ENCODE data around the gene RPS6KA5. TPM values are rescaled to one million over a fixed set of nuclear protein-coding genes. Genes with fewer than 3 reads are reported as not detected.

Gene RPS6KA5
- total RNA-seq, 1 donor from 2014 or later, result 16.6 TPM

GRCh38 chr14:90808759-90809529 is 251.5 kb downstream of the RPS6KA5 start:
- Mint-ChIP-seq H3K36me3 (ENCODE audit: low read depth) (no peaks in the 10 kb centered on the region), H3K27ac (no peak overlapping the region), H3K27me3 (ENCODE audit: insufficient read depth) (peaks cover 15% of the 10 kb centered on the region), H3K9me3 (no peaks in the 10 kb centered on the region), H3K4me3 (no peak overlapping the region), H3K4me1 (ENCODE audit: low read depth) (no peaks in the 10 kb centered on the region)
- intact Hi-C loops (cut with micrococcal nuclease), result no loop called here
- no peak for DNase-seq (ENCODE audit: low spot score)

GRCh38 chr14:90807060-90807459 is 253.4 kb downstream of the RPS6KA5 start:
- no peak for DNase-seq (ENCODE audit: low spot score)
- Mint-ChIP-seq H3K9me3 (no peaks in the 10 kb centered on the region), H3K27ac (no peak overlapping the region), H3K4me3 (no peak overlapping the region), H3K36me3 (ENCODE audit: low read depth) (no peaks in the 10 kb centered on the region), H3K27me3 (ENCODE audit: insufficient read depth) (peaks cover 4% of the 10 kb centered on the region), H3K4me1 (ENCODE audit: low read depth) (no peaks in the 10 kb centered on the region)
- intact Hi-C loops (cut with micrococcal nuclease), result no loop called here

DNA sequence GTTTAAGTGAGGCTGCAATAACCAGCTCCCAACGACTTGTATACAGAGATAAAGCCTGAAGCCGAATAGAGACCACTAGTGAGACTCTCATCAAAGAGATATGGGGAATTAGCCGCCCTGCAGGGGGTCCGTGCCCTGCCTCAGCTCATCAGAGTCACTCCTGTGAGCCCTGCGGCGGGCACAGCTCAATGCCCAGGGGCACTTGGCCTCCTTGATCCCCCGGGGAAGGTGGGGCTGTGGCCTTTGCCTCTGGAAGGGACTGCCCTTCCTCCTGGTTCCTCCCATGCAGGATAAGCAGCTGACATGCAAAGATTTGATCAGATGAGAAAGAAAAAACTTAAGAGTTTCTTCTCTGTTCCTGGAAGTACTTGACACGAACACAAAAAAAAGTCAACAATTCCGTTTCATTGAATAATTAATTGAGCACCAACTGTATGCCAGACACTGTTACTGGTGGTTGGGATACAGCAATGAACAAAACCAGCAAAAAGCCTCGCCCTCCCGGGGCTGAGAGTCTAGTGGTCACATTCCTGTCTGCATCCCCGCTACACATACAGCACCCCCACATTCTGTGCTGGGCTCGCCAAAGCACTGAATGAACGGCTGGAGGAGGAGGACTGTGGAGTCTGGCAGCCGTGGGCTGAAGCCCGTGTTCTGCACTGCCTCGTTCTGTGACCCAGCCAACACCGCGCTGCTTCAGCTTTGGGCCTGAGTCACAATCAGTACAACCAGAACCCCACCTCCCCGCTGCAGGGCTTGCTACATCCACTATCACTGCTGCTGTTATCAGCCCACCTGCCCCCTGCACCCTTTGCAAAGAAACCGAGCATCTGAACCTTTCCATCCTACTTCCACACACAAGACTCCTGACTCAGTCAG is 254.5 kb downstream of the RPS6KA5 start:
- H3K36me3 Mint-ChIP-seq (ENCODE audit: low read depth), result no peaks in the 10 kb centered on the region
- intact Hi-C loops (cut with micrococcal nuclease), result no loop called here
- no peak for DNase-seq (ENCODE audit: low spot score)

DNA sequence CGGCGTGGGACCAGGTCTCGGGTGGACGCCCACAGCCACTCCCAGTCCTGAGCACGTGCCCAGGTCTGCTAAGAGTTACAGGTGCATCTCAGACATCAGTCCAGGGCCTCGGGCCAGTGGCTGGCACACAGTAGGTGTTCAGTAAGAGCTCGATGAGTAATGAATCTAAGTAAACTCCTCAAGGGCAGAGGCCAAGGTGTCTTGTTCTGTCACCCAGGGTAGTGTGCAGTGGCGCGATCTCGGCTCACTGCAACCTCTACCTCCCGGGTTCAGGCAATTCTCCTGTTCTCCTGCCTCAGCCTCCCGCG is 255.4 kb downstream of the RPS6KA5 start:
- Mint-ChIP-seq H3K27ac (no peak overlapping the region), H3K9me3 (no peaks in the 10 kb centered on the region), H3K4me1 (ENCODE audit: low read depth) (peaks cover 6% of the 10 kb centered on the region), H3K4me3 (no peak overlapping the region), H3K27me3 (ENCODE audit: insufficient read depth) (peaks cover 4% of the 10 kb centered on the region), H3K36me3 (ENCODE audit: low read depth) (no peaks in the 10 kb centered on the region)
- no peak for DNase-seq (ENCODE audit: low spot score)
- intact Hi-C loops (cut with micrococcal nuclease), result no loop called here

More for the DNA sequence above, 254.5 kb downstream of the RPS6KA5 start:
- peaks cover 6% of the 10 kb centered on the region for H3K4me1 Mint-ChIP-seq (ENCODE audit: low read depth)
- no peak overlapping the region for H3K4me3 Mint-ChIP-seq
- H3K27me3 Mint-ChIP-seq (ENCODE audit: insufficient read depth), result peaks cover 4% of the 10 kb centered on the region
- no peaks in the 10 kb centered on the region for H3K9me3 Mint-ChIP-seq
- no peak overlapping the region for H3K27ac Mint-ChIP-seq

DNA sequence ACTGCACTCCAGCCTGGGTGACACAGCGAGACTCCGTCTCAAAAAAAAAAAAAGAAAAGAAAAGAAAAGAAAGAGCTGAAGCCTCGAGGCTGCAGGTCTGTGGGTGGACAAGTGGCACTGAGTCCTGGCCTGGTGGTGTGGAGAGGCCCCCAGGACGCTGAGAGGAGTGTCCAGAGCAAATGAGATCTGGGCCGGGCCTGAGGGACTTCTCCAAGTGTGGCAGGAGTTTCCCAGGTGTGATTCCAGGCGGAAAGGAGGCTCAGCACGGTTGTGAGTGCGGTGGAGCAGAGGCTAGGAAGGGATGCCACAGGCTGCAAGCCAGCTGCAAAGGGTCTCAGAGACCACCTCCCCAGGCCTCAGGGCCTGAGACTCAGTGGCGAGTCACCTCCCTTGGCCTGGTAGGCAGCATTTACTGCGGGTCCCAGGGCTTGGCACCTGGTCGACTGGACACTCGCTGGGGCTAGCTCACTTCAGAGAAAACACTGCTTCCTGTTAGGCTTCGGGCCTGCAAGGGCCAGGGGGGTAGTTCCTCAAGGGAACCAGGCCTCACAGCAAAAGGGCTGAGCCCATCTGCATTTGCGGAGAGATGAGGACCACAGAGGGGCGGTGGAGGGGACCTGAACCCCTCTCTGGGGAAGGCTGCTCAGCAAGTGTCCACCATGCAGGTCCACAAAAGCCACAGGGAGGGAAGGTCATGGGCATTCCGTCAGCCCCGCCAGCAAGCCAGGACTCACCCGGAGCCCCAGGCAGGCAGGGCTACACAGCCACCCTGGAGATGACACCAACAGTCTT is 256.0 kb downstream of the RPS6KA5 start:
- H3K36me3 Mint-ChIP-seq (ENCODE audit: low read depth), result no peaks in the 10 kb centered on the region
- H3K4me3 Mint-ChIP-seq, result no peak overlapping the region
- intact Hi-C loops (cut with micrococcal nuclease), result no loop called here
- H3K27me3 Mint-ChIP-seq (ENCODE audit: insufficient read depth), result peaks cover 4% of the 10 kb centered on the region
- peaks cover 6% of the 10 kb centered on the region for H3K4me1 Mint-ChIP-seq (ENCODE audit: low read depth)
- DNase-seq (ENCODE audit: low spot score), result no peak
- H3K27ac Mint-ChIP-seq, result no peak overlapping the region
- no peaks in the 10 kb centered on the region for H3K9me3 Mint-ChIP-seq

DNA sequence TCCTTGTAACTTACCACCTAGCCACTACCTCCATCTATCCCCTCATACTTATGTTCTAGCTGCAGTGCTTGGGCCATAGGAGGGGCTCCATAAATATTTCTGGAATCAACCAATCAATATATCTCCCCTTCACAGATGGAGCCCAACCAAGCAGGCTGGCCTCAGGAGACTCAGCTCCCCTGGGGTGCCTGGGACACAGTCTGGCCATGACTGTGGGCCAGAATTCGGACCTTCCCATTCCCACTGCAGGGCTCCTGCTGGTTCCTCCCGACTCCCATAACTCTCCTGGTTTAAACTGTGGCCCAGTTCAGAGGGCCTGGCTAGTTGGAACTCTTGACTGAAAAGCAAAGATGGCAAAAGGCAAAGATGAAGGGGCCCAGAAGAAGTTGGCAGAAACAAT is 257.2 kb downstream of the RPS6KA5 start:
- intact Hi-C loops (cut with micrococcal nuclease), result no loop called here
- H3K36me3 Mint-ChIP-seq (ENCODE audit: low read depth), result no peaks in the 10 kb centered on the region
- peak overlapping the region; percentile 9 for H3K27ac Mint-ChIP-seq
- no peak overlapping the region for H3K4me3 Mint-ChIP-seq
- no peaks in the 10 kb centered on the region for H3K9me3 Mint-ChIP-seq
- H3K27me3 Mint-ChIP-seq (ENCODE audit: insufficient read depth), result peaks cover 4% of the 10 kb centered on the region
- no peak for DNase-seq (ENCODE audit: low spot score)
- H3K4me1 Mint-ChIP-seq (ENCODE audit: low read depth), result peaks cover 6% of the 10 kb centered on the region

DNA sequence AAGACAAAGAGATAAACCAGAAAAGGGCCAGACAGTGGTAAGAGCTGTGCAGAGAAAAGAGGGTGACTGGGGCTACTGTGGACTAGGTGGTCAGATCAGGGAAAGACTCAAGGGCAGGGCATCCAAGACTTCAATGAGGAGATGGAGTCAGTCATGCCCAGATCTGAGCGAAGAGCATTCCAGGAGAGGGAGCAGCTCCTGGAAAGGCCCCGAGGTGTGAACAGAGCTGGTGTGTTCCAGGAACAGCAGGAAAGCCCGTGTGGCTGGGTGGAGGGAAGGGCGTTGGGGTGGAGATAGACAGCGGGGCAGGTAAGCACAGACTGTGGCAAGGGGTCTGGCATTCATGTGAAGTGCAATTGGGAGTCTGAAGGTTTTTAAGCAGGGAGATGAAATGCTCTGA is 261.0 kb downstream of the RPS6KA5 start:
- intact Hi-C loops (cut with micrococcal nuclease), result no loop called here
- H3K36me3 Mint-ChIP-seq (ENCODE audit: low read depth), result no peaks in the 10 kb centered on the region
- no peaks in the 10 kb centered on the region for H3K9me3 Mint-ChIP-seq
- peaks cover 6% of the 10 kb centered on the region for H3K4me1 Mint-ChIP-seq (ENCODE audit: low read depth)
- DNase-seq (ENCODE audit: low spot score), result no peak
- no peak overlapping the region for H3K4me3 Mint-ChIP-seq
- H3K27me3 Mint-ChIP-seq (ENCODE audit: insufficient read depth), result peaks cover 6% of the 10 kb centered on the region
- no peak overlapping the region for H3K27ac Mint-ChIP-seq

- Mint-ChIP-seq H3K36me3 (ENCODE audit: low read depth) (no peaks in the 10 kb centered on the region), H3K9me3 (no peaks in the 10 kb centered on the region), H3K27me3 (ENCODE audit: insufficient read depth) (peaks cover 6% of the 10 kb centered on the region), H3K27ac (no peak overlapping the region), H3K4me3 (no peak overlapping the region), H3K4me1 (ENCODE audit: low read depth) (peaks cover 6% of the 10 kb centered on the region)
- intact Hi-C loops (cut with micrococcal nuclease), result no loop called here
- DNase-seq (ENCODE audit: low spot score), result no peak
These were observed 262.5 kb downstream of the RPS6KA5 start for GRCh38 chr14:90797919-90798318.

Other genes with a start within 250 kb of the RPS6KA5 start
- 3.1 and 4.3 TPM in 2 replicates for gene TTC7B, start 244.2 kb downstream of the RPS6KA5 start, total RNA-seq
- 28.2 and 28.6 TPM in 2 replicates for gene DGLUCY, start 53.4 kb upstream of the RPS6KA5 start, total RNA-seq
- 4.5 and 5.4 TPM in 2 replicates for gene GPR68, start 184.1 kb upstream of the RPS6KA5 start, total RNA-seq

Data from activated T-helper 1 cell treated with anti-CD3 and anti-CD28 coated beads, Interleukin-12 subunit alpha, Interleukin-12 subunit beta, Interleukin-2, Interleukin-4 antibody, amounts not matched to agents 30 ng/mL and 10 ng/mL and 1 ng/mL, durations not matched to agents 14 hours and 24 hours and 36 hours (primary cell).